Activated CD4-positive, alpha-beta T cell treated with anti-CD3 and anti-CD28 coated beads, Interleukin-2, amount 10 ng/mL, durations not matched to agents 7 days and 5 days (primary cell): ENCODE data around the gene ERMP1. TPM values are rescaled to one million over a fixed set of nuclear protein-coding genes. Genes with fewer than 3 reads are reported as not detected.
"Not testable (repeated sequence)": the region's sequence is repeated elsewhere in the genome, so short reads cannot be mapped to it uniquely, and the experiment has no call there.

ENCODE experiments used
- CTCF ChIA-PET: fragments of 350-600 bp; sonication (Branson Sonifier 250); formaldehyde crosslinking; loops from one replicate; lab custom pipeline; 2021; ENCODE audit warnings: antibody characterized with exemption; lab: Charles Lee
- POLR2A ChIA-PET: fragments of 350-600 bp; sonication (Branson Sonifier 250); formaldehyde crosslinking; loops from one replicate; lab custom pipeline; 2021; ENCODE audit warnings: antibody characterized with exemption; lab: Charles Lee
- DNase-seq: peaks from one replicate; pipeline ENCODE4 v3.0.0-alpha.2; 2020
- H3K27ac Mint-ChIP-seq: one replicate; pipeline ENCODE4 v1.8.0; 2021; ENCODE audit warnings: mild to moderate bottlenecking, moderate library complexity, mixed read lengths
- H3K27me3 Mint-ChIP-seq: one replicate; pipeline ENCODE4 v1.8.0; 2021; ENCODE audit warnings: mixed read lengths
- H3K36me3 Mint-ChIP-seq: one replicate; pipeline ENCODE4 v1.8.0; 2021; ENCODE audit warnings: low read depth, mixed read lengths
- H3K4me1 Mint-ChIP-seq: one replicate; pipeline ENCODE4 v1.8.0; 2021; ENCODE audit warnings: mixed read lengths
- H3K4me3 Mint-ChIP-seq: one replicate; pipeline ENCODE4 v1.8.0; 2021; ENCODE audit warnings: mild to moderate bottlenecking, moderate library complexity, mixed read lengths
- H3K9me3 Mint-ChIP-seq: one replicate; pipeline ENCODE4 v1.8.0; 2021; ENCODE audit warnings: mixed read lengths
- total RNA-seq, 2 experiments: library from RNA; stranded (reverse); gene quantifications; one replicate each; pipeline ENCODE4 v1.2.3, GENCODE V29; 2021

Gene ERMP1
- 10 to 100 TPM; 24.2 to 25.1 TPM for total RNA-seq

DNA sequence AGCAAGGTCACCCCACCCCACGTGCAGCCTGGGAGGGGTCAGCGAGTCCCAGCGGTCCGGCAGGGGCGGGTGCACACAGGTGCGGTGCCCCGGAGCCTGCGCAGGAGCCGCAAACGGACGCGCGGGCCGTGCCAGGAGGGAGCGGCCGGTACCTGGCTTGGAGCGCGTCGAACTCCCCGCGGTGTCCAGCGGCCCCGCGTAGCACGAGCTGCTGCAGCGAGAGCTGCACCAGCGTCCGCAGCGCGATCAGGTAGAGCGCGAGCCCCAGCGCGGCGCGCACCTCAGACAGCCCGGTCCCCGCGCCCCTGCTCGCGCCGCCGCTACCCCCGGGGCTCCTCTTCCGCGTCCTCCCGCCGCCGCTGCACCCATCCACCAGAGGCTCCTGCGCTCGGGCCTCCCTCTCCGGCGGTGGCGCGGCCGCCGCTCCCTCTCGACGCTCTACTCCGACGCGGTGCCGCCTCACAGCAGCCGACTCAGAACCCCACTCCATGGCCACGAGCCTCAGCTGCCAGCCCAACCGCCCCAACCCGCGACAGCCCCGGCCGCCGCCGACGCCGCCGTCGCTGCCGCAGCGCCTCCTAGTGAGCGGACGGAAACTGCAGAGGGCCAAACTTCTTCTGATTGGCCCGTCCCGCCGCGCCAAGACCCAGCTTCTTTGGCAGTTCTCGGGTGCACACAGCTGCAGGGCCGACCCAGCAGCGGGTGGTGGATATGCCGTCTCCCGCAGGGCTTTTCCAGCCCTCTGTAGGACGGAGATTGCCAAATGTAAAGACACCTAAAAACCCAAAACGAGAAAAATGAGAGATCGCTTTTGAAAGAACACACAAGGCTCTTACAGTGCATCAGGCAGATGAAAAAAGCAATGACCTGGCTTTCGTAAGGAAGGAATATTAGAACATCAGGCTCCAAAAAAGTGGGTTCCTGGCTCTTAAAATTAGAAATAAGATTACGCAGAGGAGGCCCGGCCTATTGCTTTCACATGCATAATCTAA, at the start of gene ERMP1:
Gene ERMP1 (minus strand): TSS at position 580 of the 992 bp plus-strand sequence. CDS start 90 bp downstream, at position 490.
- ChIA-PET CTCF (interaction anchor here (0.5 to 4.8 kb wide), 30 partner anchors 10 to 876 kb away, joined by 3 to 79 read pairs (median 4); no protein-coding TSS in a partner anchor), POLR2A (interaction anchor here (0.5 to 2.0 kb wide), 6 partner anchors 9 to 294 kb away, joined by 3 to 6 read pairs (median 4); no protein-coding TSS in a partner anchor)
- Mint-ChIP-seq H3K27ac (peak within 1 kb of the TSS; percentile 92), H3K36me3 (peaks cover 23% of the 10 kb centered on the region), H3K9me3 (peaks cover 2% of the 10 kb centered on the region), H3K4me1 (peaks cover 53% of the 10 kb centered on the region), H3K27me3 (peaks cover 6% of the 10 kb centered on the region), H3K4me3 (peak within 1 kb of the TSS; percentile 89)
- peak; percentile 88 for DNase-seq

DNA sequence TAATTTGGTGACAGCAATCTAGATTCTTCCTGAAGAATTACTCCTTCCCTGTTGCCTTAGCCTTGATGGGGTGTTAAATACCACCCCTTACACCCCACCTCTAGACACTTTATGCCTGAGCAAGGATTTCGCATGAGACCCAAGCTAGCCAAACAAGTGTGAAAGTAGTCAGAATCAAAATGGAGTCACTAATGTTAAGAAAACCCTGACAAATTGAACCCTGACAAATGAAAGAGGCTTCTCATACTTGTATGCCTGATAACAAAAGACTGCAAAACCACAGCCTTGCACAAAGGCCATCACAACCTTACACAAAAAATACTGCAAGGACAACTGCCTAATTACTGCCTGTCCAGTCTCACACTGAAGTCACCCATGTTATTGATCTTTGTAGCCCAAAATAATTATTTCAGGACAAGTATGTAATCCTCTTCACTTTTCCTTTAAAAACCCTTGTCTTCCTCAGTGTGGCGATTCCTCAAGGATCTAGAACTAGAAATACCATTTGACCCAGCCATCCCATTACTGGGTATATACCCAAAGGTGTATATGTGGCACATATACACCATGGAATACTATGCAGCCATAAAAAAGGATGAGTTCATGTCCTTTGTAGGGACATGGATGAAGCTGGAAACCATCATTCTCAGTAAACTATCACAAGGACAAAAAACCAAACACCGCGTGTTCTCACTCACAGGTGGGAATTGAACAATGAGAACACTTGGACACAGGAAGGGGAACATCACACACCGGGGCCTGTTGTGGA, 49.5 kb upstream of the ERMP1 start:
- H3K27ac Mint-ChIP-seq, H3K36me3 Mint-ChIP-seq, DNase-seq, CTCF ChIA-PET, H3K27me3 Mint-ChIP-seq, H3K4me3 Mint-ChIP-seq, H3K9me3 Mint-ChIP-seq, POLR2A ChIA-PET, H3K4me1 Mint-ChIP-seq: not testable (repeated sequence)

GRCh38 chr9:5879419-5880181, 46.7 kb upstream of the ERMP1 start:
- CTCF ChIA-PET, result interaction anchor here (0.6 to 4.5 kb wide), 7 partner anchors 10 to 175 kb away, joined by 3 to 17 read pairs (median 4); partner anchors contain the start of gene ERMP1
- H3K36me3 Mint-ChIP-seq, result peaks cover 6% of the 10 kb centered on the region
- no peak overlapping the region for H3K4me3 Mint-ChIP-seq
- POLR2A ChIA-PET, result interaction anchor here (0.8 kb wide), 1 partner anchor 27 kb away, joined by 4 read pairs; no protein-coding TSS in a partner anchor
- DNase-seq, result no peak
- peaks cover 8% of the 10 kb centered on the region for H3K4me1 Mint-ChIP-seq
- H3K9me3 Mint-ChIP-seq, result peaks cover 6% of the 10 kb centered on the region
- H3K27me3 Mint-ChIP-seq, result no peaks in the 10 kb centered on the region
- no peak overlapping the region for H3K27ac Mint-ChIP-seq

DNA sequence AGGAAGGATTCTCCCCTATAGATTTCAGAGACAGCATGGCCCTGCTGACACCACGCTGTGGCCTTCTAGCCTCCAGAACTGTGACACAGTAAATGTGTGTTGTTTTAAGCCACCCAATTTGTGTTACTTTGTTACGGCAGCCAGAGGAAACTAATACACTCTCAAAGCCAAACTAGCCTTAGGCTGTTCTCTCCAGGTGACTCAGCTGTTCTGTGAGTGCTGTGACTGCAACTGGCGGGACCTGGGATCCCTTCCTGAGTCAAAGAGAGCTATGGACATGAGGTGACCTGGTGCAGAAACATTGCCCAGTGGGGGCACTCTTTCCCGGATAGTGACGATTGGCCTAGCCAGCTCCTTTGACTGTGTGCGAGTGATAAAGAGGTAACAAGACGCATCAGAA, 43.8 kb upstream of the ERMP1 start:
- ChIA-PET POLR2A (no interaction called here), CTCF (interaction anchor here (1.7 to 4.5 kb wide), 2 partner anchors 10 to 44 kb away, joined by 7 to 17 read pairs; partner anchors contain the start of gene ERMP1)
- Mint-ChIP-seq H3K4me1 (peaks cover 17% of the 10 kb centered on the region), H3K27me3 (no peaks in the 10 kb centered on the region), H3K27ac (no peak overlapping the region), H3K36me3 (peaks cover 9% of the 10 kb centered on the region), H3K9me3 (peaks cover 3% of the 10 kb centered on the region), H3K4me3 (no peak overlapping the region)
- no peak for DNase-seq

DNA sequence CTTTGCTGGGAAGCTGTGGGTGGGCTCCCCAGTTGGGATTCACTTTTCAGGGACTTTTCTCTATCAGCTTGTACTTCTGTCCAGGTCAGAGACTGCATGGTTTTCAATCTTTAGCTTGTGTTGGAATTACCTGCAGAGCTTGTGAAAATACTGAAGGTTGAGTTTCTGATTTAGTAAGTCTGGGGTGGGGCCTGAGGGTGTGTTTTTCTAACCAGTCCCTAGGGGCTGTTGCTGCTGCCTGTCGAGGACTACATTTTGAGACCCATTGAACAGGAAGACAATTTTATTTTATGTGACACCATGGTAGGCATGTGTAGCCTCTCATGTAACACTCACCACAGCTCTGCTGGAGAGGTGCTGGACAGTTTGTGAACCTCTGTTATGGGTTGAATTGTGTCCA, 43.1 kb upstream of the ERMP1 start:
- Mint-ChIP-seq H3K36me3 (peaks cover 9% of the 10 kb centered on the region), H3K4me3 (no peak overlapping the region), H3K9me3 (peaks cover 3% of the 10 kb centered on the region), H3K4me1 (peaks cover 17% of the 10 kb centered on the region), H3K27ac (no peak overlapping the region), H3K27me3 (no peaks in the 10 kb centered on the region)
- POLR2A ChIA-PET, result no interaction called here
- no peak for DNase-seq
- CTCF ChIA-PET, result interaction anchor here (0.9 kb wide), 1 partner anchor 58 kb away, joined by 3 read pairs; no protein-coding TSS in a partner anchor

- ChIA-PET POLR2A (no interaction called here), CTCF (no interaction called here)
- Mint-ChIP-seq H3K27ac (no peak overlapping the region), H3K4me3 (no peak overlapping the region), H3K9me3 (peaks cover 3% of the 10 kb centered on the region), H3K4me1 (peaks cover 26% of the 10 kb centered on the region), H3K27me3 (no peaks in the 10 kb centered on the region), H3K36me3 (peaks cover 9% of the 10 kb centered on the region)
- no peak for DNase-seq
These were observed 41.1 kb upstream of the ERMP1 start for GRCh38 chr9:5874048-5874447.

GRCh38 chr9:5873439-5873838, 40.5 kb upstream of the ERMP1 start:
- Mint-ChIP-seq H3K4me3 (no peak overlapping the region), H3K27me3 (no peaks in the 10 kb centered on the region)
- POLR2A ChIA-PET, result no interaction called here

GRCh38 chr9:5872511-5872910, 39.6 kb upstream of the ERMP1 start:
- Mint-ChIP-seq H3K27ac (no peak overlapping the region), H3K9me3 (peaks cover 3% of the 10 kb centered on the region), H3K4me1 (peaks cover 26% of the 10 kb centered on the region), H3K27me3 (no peaks in the 10 kb centered on the region), H3K36me3 (peaks cover 9% of the 10 kb centered on the region), H3K4me3 (no peak overlapping the region)
- ChIA-PET POLR2A (interaction anchor here (0.7 kb wide), 1 partner anchor 433 kb away, joined by 7 read pairs; no protein-coding TSS in a partner anchor), CTCF (no interaction called here)
- no peak for DNase-seq

More at GRCh38 chr9:5873439-5873838, 40.5 kb upstream of the ERMP1 start:
- Mint-ChIP-seq H3K36me3 (peaks cover 9% of the 10 kb centered on the region), H3K27ac (peak overlapping the region; percentile 57), H3K4me1 (peaks cover 26% of the 10 kb centered on the region), H3K9me3 (peaks cover 3% of the 10 kb centered on the region)
- no peak for DNase-seq
- CTCF ChIA-PET, result no interaction called here

GRCh38 chr9:5871785-5872184, 38.9 kb upstream of the ERMP1 start:
- peaks cover 26% of the 10 kb centered on the region for H3K4me1 Mint-ChIP-seq
- peaks cover 9% of the 10 kb centered on the region for H3K36me3 Mint-ChIP-seq
- peaks cover 3% of the 10 kb centered on the region for H3K9me3 Mint-ChIP-seq
- no peak overlapping the region for H3K4me3 Mint-ChIP-seq
- no peak for DNase-seq
- CTCF ChIA-PET, result interaction anchor here (1.2 to 1.8 kb wide), 2 partner anchors 13 to 15 kb away, joined by 4 to 5 read pairs; no protein-coding TSS in a partner anchor
- no peak overlapping the region for H3K27ac Mint-ChIP-seq
- no peaks in the 10 kb centered on the region for H3K27me3 Mint-ChIP-seq
- POLR2A ChIA-PET, result no interaction called here

GRCh38 chr9:5870691-5871090, 37.8 kb upstream of the ERMP1 start:
- CTCF ChIA-PET, result interaction anchor here (0.9 to 2.4 kb wide), 6 partner anchors 11 to 24 kb away, joined by 3 to 6 read pairs (median 4); no protein-coding TSS in a partner anchor
- H3K27me3 Mint-ChIP-seq, result no peaks in the 10 kb centered on the region
- no peak overlapping the region for H3K27ac Mint-ChIP-seq

GRCh38 chr9:5870020-5870339, 37.1 kb upstream of the ERMP1 start:
- POLR2A ChIA-PET, result no interaction called here
- Mint-ChIP-seq H3K36me3 (peaks cover 3% of the 10 kb centered on the region), H3K4me3 (no peak overlapping the region), H3K27ac (peak overlapping the region; percentile 14), H3K27me3 (no peaks in the 10 kb centered on the region), H3K9me3 (no peaks in the 10 kb centered on the region), H3K4me1 (peaks cover 22% of the 10 kb centered on the region)
- CTCF ChIA-PET, result interaction anchor here (0.9 to 2.4 kb wide), 6 partner anchors 10 to 25 kb away, joined by 3 to 6 read pairs (median 4); no protein-coding TSS in a partner anchor
- no peak for DNase-seq

More at GRCh38 chr9:5870691-5871090, 37.8 kb upstream of the ERMP1 start:
- H3K36me3 Mint-ChIP-seq, result peaks cover 3% of the 10 kb centered on the region
- H3K4me3 Mint-ChIP-seq, result no peak overlapping the region
- POLR2A ChIA-PET, result no interaction called here
- H3K9me3 Mint-ChIP-seq, result no peaks in the 10 kb centered on the region
- H3K4me1 Mint-ChIP-seq, result peaks cover 26% of the 10 kb centered on the region
- DNase-seq, result no peak
